K562 (cell line): ENCODE results near the gene SLC6A6. TPM values are rescaled to one million over a fixed set of nuclear protein-coding genes. Genes with fewer than 3 reads are reported as not detected.

Source experiments
- AFF1 ChIP-seq, 2 experiments: fragments of 450-650 bp; IDR thresholded peaks; 2 replicates each; pipeline ENCODE4 v1.6.1; 2018; ENCODE audit warnings: mild to moderate bottlenecking in 2 of 2, low read depth in 1 of 2; ENCODE audit not compliant: partially characterized antibody in 2 of 2
- ATF1 ChIP-seq, 2 experiments: fragments of 450-650 bp in 1 of 2; IDR thresholded peaks; 2 replicates each; pipeline ENCODE4 v1.6.1; 2016; ENCODE audit warnings: missing compliant biosample characterization in 1 of 2, missing genetic modification characterization in 1 of 2
- BRD4 ChIP-seq: fragments of 200-600 bp; sonication (generic); IDR thresholded peaks from 2 replicates; pipeline ENCODE4 v1.6.1; 2017; ENCODE audit warnings: inconsistent platforms
- CHD4 ChIP-seq: fragments of 200-600 bp; sonication (generic); IDR thresholded peaks from 3 replicates; pipeline ENCODE4 v1.6.1; 2012; ENCODE audit warnings: low read depth, mild to moderate bottlenecking, mixed read lengths, low read length, inconsistent platforms; ENCODE audit not compliant: insufficient read depth, insufficient replicate concordance, poor library complexity, severe bottlenecking
- FOXA3 ChIP-seq, 2 experiments: fragments of 450-650 bp in 1 of 2; sonication (generic) in 1 of 2; formaldehyde crosslinking; IDR thresholded peaks in 1 of 2; conservative IDR thresholded peaks in 1 of 2; 2 replicates each; pipeline versions ENCODE4 v1.4.0 to v1.8.0; 2020 to 2022; ENCODE audit warnings: mild to moderate bottlenecking in 2 of 2, missing genetic modification reagents in 1 of 2
- FOXJ2 ChIP-seq: fragments of 200-800 bp; sonication (Bioruptor generic); IDR thresholded peaks from 2 replicates; pipeline ENCODE4 v1.6.1; 2016; ENCODE audit warnings: missing genetic modification characterization, missing compliant biosample characterization
- MTA3 ChIP-seq: fragments of 450-650 bp; formaldehyde crosslinking; IDR thresholded peaks from 2 replicates; pipeline ENCODE4 v1.6.1; 2017; ENCODE audit warnings: mild to moderate bottlenecking, borderline replicate concordance
- USF2 ChIP-seq: sonication (generic); formaldehyde crosslinking; IDR thresholded peaks from 2 replicates; pipeline ENCODE4 v1.5.0; 2020; ENCODE audit warnings: missing genetic modification reagents
- WHSC1 ChIP-seq: IDR thresholded peaks from one replicate; pipeline ENCODE4 v1.6.1; 2012; ENCODE audit warnings: low read length, control low read depth, inconsistent platforms
- ZBTB8A ChIP-seq: fragments of 450-650 bp; IDR thresholded peaks from 2 replicates; pipeline ENCODE4 v1.6.1; 2018; ENCODE audit warnings: mild to moderate bottlenecking, moderate library complexity; ENCODE audit not compliant: partially characterized antibody
- polyA plus RNA-seq, 8 experiments: library from polyadenylated mRNA; depleted of rRNA in 4 of 8; stranded (reverse) in 5 of 8; unstranded in 3 of 8; fragments of >200 nt; fragmentation: Nextera tagmentation in 2 of 8; fragmentation: Illumina TruSeq in 1 of 8; extraction: Ambion mirVana in 2 of 8; extraction: Trizol in 1 of 8; gene quantifications; 2 replicates each; pipeline versions ENCODE4 v1.2.1 to v1.2.3, GENCODE V29; 2011 to 2014; ENCODE audit warnings: inconsistent platforms in 1 of 8, missing spikeins in 1 of 8
- total RNA-seq, 7 experiments: library from RNA; depleted of rRNA in 6 of 7; stranded (reverse); fragments of >200 nt in 6 of 7; fragmentation: Illumina TruSeq in 2 of 7; extraction: Trizol in 2 of 7; gene quantifications; 2 replicates each; pipeline versions ENCODE4 v1.2.1 to v1.2.3, GENCODE V29; 2011 to 2021; ENCODE audit warnings: low replicate concordance in 1 of 7
- TF ChIP-seq, protein P1 (sequence below), 3 experiments: fragments of 200-800 bp in 1 of 3; fragments of 250-450 bp in 1 of 3; fragments of 450-650 bp in 1 of 3; sonication (Bioruptor Pico) in 1 of 3; sonication (Bioruptor generic) in 1 of 3; formaldehyde crosslinking in 1 of 3; IDR thresholded peaks; 2 replicates each; pipeline versions ENCODE4 v1.6.1 to v1.8.0; 2016 to 2022; ENCODE audit warnings: mild to moderate bottlenecking in 2 of 3, missing genetic modification characterization in 2 of 3, missing compliant biosample characterization in 1 of 3, moderate library complexity in 1 of 3
- TF ChIP-seq, protein P2 (sequence below): fragments of 450-650 bp; formaldehyde crosslinking; IDR thresholded peaks from 2 replicates; pipeline ENCODE4 v1.4.0; 2020; ENCODE audit warnings: mild to moderate bottlenecking, mixed read lengths
- TF ChIP-seq, protein P3 (sequence below): fragments of 250-450 bp; sonication (Bioruptor Pico); IDR thresholded peaks from 2 replicates; pipeline ENCODE4 v1.8.0; 2021; ENCODE audit warnings: mild to moderate bottlenecking, moderate library complexity

The SLC6A6 gene
- total and polyA plus RNA-seq, 9 of the 15 experiments (the other 6 are each of a cell fraction or from before 2014, with no cell fraction given) = 12.3 to 203 (median 93.2) TPM

DNA sequence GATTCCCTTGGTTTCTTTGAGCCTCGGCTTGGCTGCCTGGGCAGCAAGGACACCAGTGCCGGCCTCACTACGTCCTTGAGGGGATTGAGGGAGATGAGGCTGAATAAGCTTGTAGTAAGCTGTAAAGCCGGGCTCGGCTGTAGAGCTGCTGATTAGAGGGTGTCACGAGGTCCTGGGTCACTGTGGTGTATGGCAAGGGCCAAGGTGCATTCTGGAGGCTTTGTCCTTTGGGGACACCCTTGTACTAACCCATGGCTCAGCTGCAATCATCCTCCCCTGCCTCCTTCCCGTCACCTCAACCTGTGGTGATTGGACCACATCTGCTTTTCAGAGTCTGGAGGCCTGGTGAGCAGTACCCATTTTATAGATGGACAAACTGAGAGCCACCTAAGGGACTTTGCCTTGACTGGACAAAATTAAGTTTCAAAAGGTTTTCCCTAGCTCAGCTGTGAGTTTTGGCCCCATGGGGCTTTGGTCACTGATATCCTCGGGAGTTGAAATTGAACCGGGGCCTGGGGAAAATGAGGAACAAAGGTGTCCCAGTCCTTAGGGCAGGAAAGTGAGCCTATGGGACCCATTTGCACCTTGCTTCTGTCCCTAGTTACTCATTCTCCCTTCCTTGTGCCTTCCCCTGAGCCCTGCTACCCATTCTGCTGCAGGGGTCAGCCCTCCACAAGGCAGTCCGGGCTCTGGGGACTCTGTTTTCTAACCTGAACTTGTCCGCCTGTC is 2.4 kb downstream of the SLC6A6 start (continued):
- TF ChIP-seq, protein P1, sequence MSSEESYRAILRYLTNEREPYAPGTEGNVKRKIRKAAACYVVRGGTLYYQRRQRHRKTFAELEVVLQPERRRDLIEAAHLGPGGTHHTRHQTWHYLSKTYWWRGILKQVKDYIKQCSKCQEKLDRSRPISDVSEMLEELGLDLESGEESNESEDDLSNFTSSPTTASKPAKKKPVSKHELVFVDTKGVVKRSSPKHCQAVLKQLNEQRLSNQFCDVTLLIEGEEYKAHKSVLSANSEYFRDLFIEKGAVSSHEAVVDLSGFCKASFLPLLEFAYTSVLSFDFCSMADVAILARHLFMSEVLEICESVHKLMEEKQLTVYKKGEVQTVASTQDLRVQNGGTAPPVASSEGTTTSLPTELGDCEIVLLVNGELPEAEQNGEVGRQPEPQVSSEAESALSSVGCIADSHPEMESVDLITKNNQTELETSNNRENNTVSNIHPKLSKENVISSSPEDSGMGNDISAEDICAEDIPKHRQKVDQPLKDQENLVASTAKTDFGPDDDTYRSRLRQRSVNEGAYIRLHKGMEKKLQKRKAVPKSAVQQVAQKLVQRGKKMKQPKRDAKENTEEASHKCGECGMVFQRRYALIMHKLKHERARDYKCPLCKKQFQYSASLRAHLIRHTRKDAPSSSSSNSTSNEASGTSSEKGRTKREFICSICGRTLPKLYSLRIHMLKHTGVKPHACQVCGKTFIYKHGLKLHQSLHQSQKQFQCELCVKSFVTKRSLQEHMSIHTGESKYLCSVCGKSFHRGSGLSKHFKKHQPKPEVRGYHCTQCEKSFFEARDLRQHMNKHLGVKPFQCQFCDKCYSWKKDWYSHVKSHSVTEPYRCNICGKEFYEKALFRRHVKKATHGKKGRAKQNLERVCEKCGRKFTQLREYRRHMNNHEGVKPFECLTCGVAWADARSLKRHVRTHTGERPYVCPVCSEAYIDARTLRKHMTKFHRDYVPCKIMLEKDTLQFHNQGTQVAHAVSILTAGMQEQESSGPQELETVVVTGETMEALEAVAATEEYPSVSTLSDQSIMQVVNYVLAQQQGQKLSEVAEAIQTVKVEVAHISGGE (CRISPR knock-in tag; IDR thresholded peaks at IDR 0.05) = peak in 1 of 3 experiments; percentile 26; a peak in 1 of 6 replicates
- TF ChIP-seq BRD4 (no peak; the same call in 1 of the 2 replicates), USF2 (CRISPR knock-in tag) (0 out of 2 replicates have a peak, but pooled peaks have one; percentile 18), WHSC1 (no peak), FOXA3 (CRISPR knock-in tag; conservative IDR thresholded peaks at IDR 0.05 in 1 of 2, IDR thresholded peaks at IDR 0.05 in 1 of 2) (peak in 1 of 2 experiments; percentile 69; a peak in 1 of 4 replicates), MTA3 (peak; percentile 68; the same call in 1 of the 2 replicates), CHD4 (peak; percentile 99), FOXJ2 (tag) (0 out of 2 replicates have a peak, but pooled peaks have one; percentile 18), AFF1 (IDR thresholded peaks at IDR 0.05; ENCODE audit: low read depth in 1 of 2, partially characterized antibody in 2 of 2) (peak; percentile 24 to 53), ATF1 (CRISPR knock-in tag; IDR thresholded peaks at IDR 0.05) (no peak), ATF1 (tag; IDR thresholded peaks at IDR 0.05) (peak; percentile 44), ZBTB8A (no peak)
- TF ChIP-seq, protein P2, sequence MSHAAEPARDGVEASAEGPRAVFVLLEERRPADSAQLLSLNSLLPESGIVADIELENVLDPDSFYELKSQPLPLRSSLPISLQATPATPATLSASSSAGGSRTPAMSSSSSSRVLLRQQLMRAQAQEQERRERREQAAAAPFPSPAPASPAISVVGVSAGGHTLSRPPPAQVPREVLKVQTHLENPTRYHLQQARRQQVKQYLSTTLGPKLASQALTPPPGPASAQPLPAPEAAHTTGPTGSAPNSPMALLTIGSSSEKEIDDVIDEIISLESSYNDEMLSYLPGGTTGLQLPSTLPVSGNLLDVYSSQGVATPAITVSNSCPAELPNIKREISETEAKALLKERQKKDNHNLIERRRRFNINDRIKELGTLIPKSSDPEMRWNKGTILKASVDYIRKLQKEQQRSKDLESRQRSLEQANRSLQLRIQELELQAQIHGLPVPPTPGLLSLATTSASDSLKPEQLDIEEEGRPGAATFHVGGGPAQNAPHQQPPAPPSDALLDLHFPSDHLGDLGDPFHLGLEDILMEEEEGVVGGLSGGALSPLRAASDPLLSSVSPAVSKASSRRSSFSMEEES (CRISPR knock-in tag) = peak; percentile 83
- TF ChIP-seq, protein P3, sequence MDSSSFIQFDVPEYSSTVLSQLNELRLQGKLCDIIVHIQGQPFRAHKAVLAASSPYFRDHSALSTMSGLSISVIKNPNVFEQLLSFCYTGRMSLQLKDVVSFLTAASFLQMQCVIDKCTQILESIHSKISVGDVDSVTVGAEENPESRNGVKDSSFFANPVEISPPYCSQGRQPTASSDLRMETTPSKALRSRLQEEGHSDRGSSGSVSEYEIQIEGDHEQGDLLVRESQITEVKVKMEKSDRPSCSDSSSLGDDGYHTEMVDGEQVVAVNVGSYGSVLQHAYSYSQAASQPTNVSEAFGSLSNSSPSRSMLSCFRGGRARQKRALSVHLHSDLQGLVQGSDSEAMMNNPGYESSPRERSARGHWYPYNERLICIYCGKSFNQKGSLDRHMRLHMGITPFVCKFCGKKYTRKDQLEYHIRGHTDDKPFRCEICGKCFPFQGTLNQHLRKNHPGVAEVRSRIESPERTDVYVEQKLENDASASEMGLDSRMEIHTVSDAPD (CRISPR knock-in tag) = peak; percentile 72; the same call in 1 of the 2 replicates
